PC-3 (cell line): ENCODE measurements around the gene RCAN2. TPM values are rescaled to one million over a fixed set of nuclear protein-coding genes. Genes with fewer than 3 reads are reported as not detected.
"Not testable (repeated sequence)": the region's sequence is repeated elsewhere in the genome, so short reads cannot be mapped to it uniquely, and the experiment has no call there.

Experiments used
- ATAC-seq: fragments of 200-7000 bp; cut with Tn5 transposase; 2 replicates; pipeline ENCODE4 v1.9.1; 2020; ENCODE audit warnings: mild to moderate bottlenecking, moderate library complexity
- BruUV-seq: library from RNA; stranded (reverse); fragments of 400-500 nt; replicated peaks from 2 replicates; lab custom pipeline; 2021; lab: Mats Ljungman, UMichigan
- CTCF ChIA-PET: fragments of 300-600 bp; sonication (Branson Sonifier 250); formaldehyde crosslinking; loops from one replicate; lab custom pipeline; 2022; ENCODE audit warnings: antibody characterized with exemption; lab: Charles Lee
- POLR2A ChIA-PET: fragments of 300-600 bp; sonication (Branson Sonifier 250); formaldehyde crosslinking; loops from one replicate; lab custom pipeline; 2022; ENCODE audit warnings: antibody characterized with exemption; ENCODE audit not compliant: unreplicated experiment; lab: Charles Lee
- DNase-seq: peaks from one replicate; pipeline ENCODE4 v3.0.0-alpha.2; 2015
- H2AFZ ChIP-seq: fragments of 300-600 bp; sonication (generic); 2 replicates; pipeline ENCODE4 v1.6.0; 2016; ENCODE audit warnings: antibody characterized with exemption, low read length
- H3F3A ChIP-seq: fragments of 300-600 bp; sonication (generic); one replicate; pipeline ENCODE4 v1.6.0; 2017; ENCODE audit warnings: antibody characterized with exemption, low read length, control low read depth, mild to moderate bottlenecking; ENCODE audit not compliant: unreplicated experiment
- H3K27ac ChIP-seq: fragments of 300-600 bp; sonication (generic); 2 replicates; pipeline ENCODE4 v1.5.1; 2016; ENCODE audit warnings: mild to moderate bottlenecking, low read length
- H3K27me3 ChIP-seq: fragments of 300-600 bp; sonication (generic); 2 replicates; pipeline ENCODE4 v1.6.1; 2016; ENCODE audit warnings: low read length, mixed read lengths
- H3K36me3 ChIP-seq: fragments of 300-600 bp; sonication (generic); 2 replicates; pipeline ENCODE4 v1.6.1; 2016; ENCODE audit warnings: low read depth, mixed run types, low read length, mixed read lengths
- H3K4me1 ChIP-seq: fragments of 300-600 bp; sonication (generic); 2 replicates; pipeline ENCODE4 v1.5.1; 2016; ENCODE audit warnings: low read length; ENCODE audit not compliant: insufficient read depth
- H3K4me2 ChIP-seq: fragments of 300-600 bp; sonication (generic); 2 replicates; pipeline ENCODE4 v1.6.0; 2016; ENCODE audit warnings: low read length
- H3K4me3 ChIP-seq: fragments of 300-600 bp; sonication (generic); 2 replicates; pipeline ENCODE4 v1.5.1; 2016; ENCODE audit warnings: mild to moderate bottlenecking, low read length, mixed read lengths
- H3K79me2 ChIP-seq: fragments of 300-600 bp; sonication (generic); 2 replicates; pipeline ENCODE4 v1.6.1; 2017; ENCODE audit warnings: low read length, mixed read lengths
- H3K9ac ChIP-seq: fragments of 300-600 bp; sonication (generic); 2 replicates; pipeline ENCODE4 v1.6.0; 2016; ENCODE audit warnings: mild to moderate bottlenecking, low read length
- H3K9me2 ChIP-seq: fragments of 300-600 bp; sonication (generic); replicated peaks from 2 replicates; pipeline ENCODE4 v1.6.1; 2016; ENCODE audit warnings: mixed run types, low read length, mixed read lengths
- H3K9me3 ChIP-seq: fragments of 300-600 bp; sonication (generic); 2 replicates; pipeline ENCODE4 v1.6.1; 2016; ENCODE audit warnings: low read length, mixed read lengths
- H4K20me1 ChIP-seq: fragments of 300-600 bp; sonication (generic); 2 replicates; pipeline ENCODE4 v1.6.1; 2016; ENCODE audit warnings: low read length, mixed read lengths
- CTCF ChIP-seq: fragments of 300-600 bp; sonication (generic); conservative IDR thresholded peaks from 2 replicates; pipeline ENCODE4 v1.5.1; 2017; ENCODE audit warnings: antibody characterized with exemption, low read depth, mild to moderate bottlenecking, low read length
- EZH2 ChIP-seq: fragments of 300-600 bp; sonication (generic); IDR thresholded peaks from one replicate; pipeline ENCODE4 v1.6.1; 2017; ENCODE audit warnings: antibody characterized with exemption, mild to moderate bottlenecking, low read length; ENCODE audit not compliant: unreplicated experiment
- EZH2phosphoT487 ChIP-seq: fragments of 300-600 bp; sonication (generic); IDR thresholded peaks from 2 replicates; pipeline ENCODE4 v1.6.1; 2018; ENCODE audit warnings: mild to moderate bottlenecking, antibody characterized with exemption, low read length, borderline replicate concordance
- intact Hi-C: fragments of 100-400 bp; cut with micrococcal nuclease; formaldehyde crosslinking; loops from 2 replicates; pipeline ENCODE4 v1.9.0; 2023
- total RNA-seq: library from RNA; depleted of rRNA; stranded (reverse); fragments of >200 nt; gene quantifications from 2 replicates; pipeline ENCODE4 v1.2.3, GENCODE V29; 2014

Gene RCAN2
- total RNA-seq, 1 experiment from 2014 or later = not detected

- POLR2A ChIA-PET = no interaction called here
- Histone ChIP-seq H3F3A (no peaks in the 10 kb centered on the region), H3K27me3 (peaks cover 59% of the 10 kb centered on the region), H3K4me1 (no peaks in the 10 kb centered on the region), H3K4me3 (no peak overlapping the region), H3K79me2 (no peaks in the 10 kb centered on the region), H2AFZ (no peak overlapping the region), H3K9me3 (no peaks in the 10 kb centered on the region), H4K20me1 (no peaks in the 10 kb centered on the region), H3K27ac (no peak overlapping the region), H3K9me2 (no peaks in the 10 kb centered on the region), H3K36me3 (no peaks in the 10 kb centered on the region), H3K4me2 (no peak overlapping the region), H3K9ac (no peak overlapping the region)
- no TSS peak for BruUV-seq
- ATAC-seq = no peak
- intact Hi-C loops = no loop called here
- DNase-seq = no peak
- CTCF ChIA-PET = no interaction called here
- TF ChIP-seq EZH2 = no peak
- TF ChIP-seq EZH2phosphoT487 = no peak
- no peak for TF ChIP-seq CTCF
Measured at GRCh38 chr6:46392294-46392693, 99.0 kb downstream of the RCAN2 start.

GRCh38 chr6:46390153-46390876 lies 100.9 kb downstream of the RCAN2 start:
- H3K27ac ChIP-seq = no peak overlapping the region
- no peak overlapping the region for H3K4me2 ChIP-seq
- intact Hi-C loops = no loop called here
- no TSS peak for BruUV-seq
- H3K4me1 ChIP-seq = no peaks in the 10 kb centered on the region
- H3F3A ChIP-seq = no peaks in the 10 kb centered on the region
- POLR2A ChIA-PET = no interaction called here
- no peak overlapping the region for H3K4me3 ChIP-seq
- H2AFZ ChIP-seq = no peak overlapping the region
- ATAC-seq = no peak
- H3K9me3 ChIP-seq = no peaks in the 10 kb centered on the region
- peaks cover 39% of the 10 kb centered on the region for H3K27me3 ChIP-seq
- H3K36me3 ChIP-seq = no peaks in the 10 kb centered on the region
- no peaks in the 10 kb centered on the region for H3K79me2 ChIP-seq
- CTCF ChIA-PET = no interaction called here
- H4K20me1 ChIP-seq = no peaks in the 10 kb centered on the region
- TF ChIP-seq EZH2phosphoT487 (no peak), EZH2 (no peak)
- H3K9me2 ChIP-seq = no peaks in the 10 kb centered on the region
- DNase-seq = no peak
- no peak overlapping the region for H3K9ac ChIP-seq

- H3K9me3 ChIP-seq, H3K27ac ChIP-seq, H3K4me3 ChIP-seq, H3K9me2 ChIP-seq, H3F3A ChIP-seq, DNase-seq, H3K79me2 ChIP-seq, POLR2A ChIA-PET, CTCF ChIA-PET, BruUV-seq, H3K4me1 ChIP-seq, intact Hi-C loops, H3K36me3 ChIP-seq, H3K4me2 ChIP-seq, H4K20me1 ChIP-seq, H3K9ac ChIP-seq, ATAC-seq, H2AFZ ChIP-seq: not testable (repeated sequence)
- H3K27me3 ChIP-seq = peaks cover 36% of the 10 kb centered on the region
Measured at GRCh38 chr6:46387728-46388127, 103.5 kb downstream of the RCAN2 start.
